HEK293 (cell line): ENCODE data around the gene RUVBL1.

Source experiments
- CTCF ChIA-PET: fragments of 350-600 bp; formaldehyde crosslinking; extraction: SDS; loops from one replicate; lab custom pipeline; 2021; ENCODE audit warnings: antibody characterized with exemption; lab: Yijun Ruan, JAX
- POLR2A ChIA-PET: fragments of 300-600 bp; formaldehyde crosslinking; extraction: SDS; loops from one replicate; lab custom pipeline; 2020; ENCODE audit warnings: antibody characterized with exemption, inconsistent platforms; lab: Yijun Ruan, JAX
- H3K27ac ChIP-seq: fragments of 200-500 bp; sonication (Bioruptor generic); 2 replicates; pipeline ENCODE4 v1.5.1; 2014; ENCODE audit warnings: low read depth, low read length, control low read depth, inconsistent platforms; ENCODE audit errors: extremely low read depth
- H3K36me3 ChIP-seq, 2 experiments: fragments of 200-500 bp in 1 of 2; sonication (Bioruptor generic) in 1 of 2; 1 replicate in 1 of 2; 2 replicates in 1 of 2; pipeline ENCODE4 v1.5.1; 2014 to 2017; ENCODE audit warnings: inconsistent platforms in 2 of 2, low read length in 2 of 2; ENCODE audit not compliant: control insufficient read depth in 2 of 2, insufficient read depth in 1 of 2
- H3K4me1 ChIP-seq: fragments of 200-500 bp; sonication (Bioruptor generic); 2 replicates; pipeline ENCODE4 v1.5.1; 2014; ENCODE audit warnings: mild to moderate bottlenecking, low read length, inconsistent platforms; ENCODE audit not compliant: control insufficient read depth, insufficient read depth
- H3K4me3 ChIP-seq: 2 replicates; pipeline ENCODE4 v1.5.1; 2011; ENCODE audit warnings: low read depth, mild to moderate bottlenecking, control low read depth, low read length, moderate library complexity
- H3K9me3 ChIP-seq: fragments of 200-500 bp; sonication (Bioruptor generic); 2 replicates; pipeline ENCODE4 v1.5.1; 2014; ENCODE audit warnings: low read depth, low read length, inconsistent platforms; ENCODE audit not compliant: control insufficient read depth, insufficient read depth
- CTCF ChIP-seq: fragments of 450-650 bp; formaldehyde crosslinking; IDR thresholded peaks from 2 replicates; pipeline ENCODE4 v1.5.1; 2016; ENCODE audit warnings: missing biosample characterization, missing genetic modification characterization
- GLIS1 ChIP-seq: fragments of 450-650 bp; formaldehyde crosslinking; IDR thresholded peaks from 2 replicates; pipeline ENCODE4 v1.5.1; 2016; ENCODE audit warnings: missing biosample characterization, missing genetic modification characterization
- GLIS2 ChIP-seq: fragments of 450-650 bp; formaldehyde crosslinking; IDR thresholded peaks from 2 replicates; pipeline ENCODE4 v1.5.1; 2016; ENCODE audit warnings: missing biosample characterization, missing genetic modification characterization
- PATZ1 ChIP-seq: fragments of 450-650 bp; formaldehyde crosslinking; IDR thresholded peaks from 2 replicates; pipeline ENCODE4 v1.5.1; 2016; ENCODE audit warnings: missing biosample characterization, missing genetic modification characterization
- SP3 ChIP-seq: fragments of 450-650 bp; formaldehyde crosslinking; IDR thresholded peaks from 2 replicates; pipeline ENCODE4 v1.5.1; 2016; ENCODE audit warnings: missing biosample characterization, missing genetic modification characterization
- ZBTB21 ChIP-seq: fragments of 450-650 bp; formaldehyde crosslinking; IDR thresholded peaks from 2 replicates; pipeline ENCODE4 v1.5.1; 2017; ENCODE audit warnings: missing biosample characterization, missing genetic modification characterization
- ZBTB26 ChIP-seq: fragments of 450-650 bp; formaldehyde crosslinking; optimal IDR thresholded peaks from 2 replicates; pipeline ENCODE3; 2016; ENCODE audit warnings: missing biosample characterization, mild to moderate bottlenecking, missing genetic modification characterization
- ZBTB44 ChIP-seq: fragments of 450-650 bp; IDR thresholded peaks from 2 replicates; pipeline ENCODE4 v1.5.1; 2018; ENCODE audit warnings: missing biosample characterization, mild to moderate bottlenecking, missing genetic modification characterization
- ZBTB49 ChIP-seq: fragments of 450-650 bp; formaldehyde crosslinking; IDR thresholded peaks from 2 replicates; pipeline ENCODE4 v1.5.1; 2016; ENCODE audit warnings: missing biosample characterization, missing genetic modification characterization, low read depth
- ZBTB7A ChIP-seq: fragments of 450-650 bp; formaldehyde crosslinking; IDR thresholded peaks from 2 replicates; pipeline ENCODE4 v1.5.1; 2016; ENCODE audit warnings: low read depth, missing biosample characterization, missing genetic modification characterization
- ZIC2 ChIP-seq: fragments of 450-650 bp; formaldehyde crosslinking; IDR thresholded peaks from 2 replicates; pipeline ENCODE4 v1.5.1; 2016; ENCODE audit warnings: missing biosample characterization, missing genetic modification characterization
- ZNF488 ChIP-seq: fragments of 450-650 bp; formaldehyde crosslinking; IDR thresholded peaks from 2 replicates; pipeline ENCODE4 v1.5.1; 2016; ENCODE audit warnings: missing biosample characterization, missing genetic modification characterization
- ZNF514 ChIP-seq: fragments of 450-650 bp; formaldehyde crosslinking; IDR thresholded peaks from 2 replicates; pipeline ENCODE4 v1.5.1; 2016; ENCODE audit warnings: missing biosample characterization, missing genetic modification characterization
- ZNF600 ChIP-seq: fragments of 450-650 bp; formaldehyde crosslinking; IDR thresholded peaks from 2 replicates; pipeline ENCODE4 v1.5.1; 2016; ENCODE audit warnings: missing biosample characterization, missing genetic modification characterization
- ZNF707 ChIP-seq: fragments of 450-650 bp; formaldehyde crosslinking; IDR thresholded peaks from 2 replicates; pipeline ENCODE4 v1.5.1; 2016; ENCODE audit warnings: missing biosample characterization, missing genetic modification characterization
- ZNF777 ChIP-seq: fragments of 450-650 bp; formaldehyde crosslinking; IDR thresholded peaks from 2 replicates; pipeline ENCODE4 v1.5.1; 2017; ENCODE audit warnings: missing biosample characterization, missing genetic modification characterization, borderline replicate concordance
- ZSCAN23 ChIP-seq: fragments of 450-650 bp; formaldehyde crosslinking; IDR thresholded peaks from 2 replicates; pipeline ENCODE4 v1.5.1; 2016; ENCODE audit warnings: missing biosample characterization, missing genetic modification characterization
- ZSCAN30 ChIP-seq: fragments of 450-650 bp; IDR thresholded peaks from 2 replicates; pipeline ENCODE4 v1.5.1; 2018; ENCODE audit warnings: missing biosample characterization, mild to moderate bottlenecking, missing genetic modification characterization, moderate library complexity
- ZXDB ChIP-seq: fragments of 450-650 bp; formaldehyde crosslinking; IDR thresholded peaks from 2 replicates; pipeline ENCODE4 v1.5.1; 2016; ENCODE audit warnings: missing biosample characterization, missing genetic modification characterization

Gene RUVBL1

GRCh38 chr3:128075522-128076482 lies 47.8 kb downstream of the RUVBL1 start (continued):
- TF ChIP-seq PATZ1 (peak; percentile 30; the same call in 1 of the 2 replicates), GLIS2 (no peak), ZSCAN30 (tag by site-specific recombination) (0 out of 2 replicates have a peak, but pooled peaks have one; percentile 19), ZBTB7A (tag by site-specific recombination) (no peak), SP3 (tag by site-specific recombination) (peak; percentile 72), ZNF707 (tag by site-specific recombination) (no peak), ZNF777 (tag by site-specific recombination) (no peak), ZBTB26 (peak; percentile 50), ZBTB44 (tag by site-specific recombination) (no peak), ZBTB21 (tag by site-specific recombination) (no peak), CTCF (tag by site-specific recombination) (peak; percentile 72), ZNF514 (tag by site-specific recombination) (no peak), ZXDB (tag by site-specific recombination) (no peak), ZNF600 (no peak), ZBTB49 (no peak)

GRCh38 chr3:128074851-128075521 lies 48.6 kb downstream of the RUVBL1 start:
- no peaks in the 10 kb centered on the region for H3K4me1 ChIP-seq
- ChIA-PET POLR2A (no interaction called here), CTCF (interaction anchor here (0.6 kb wide), 3 partner anchors 21 to 1505 kb away, joined by 3 read pairs; no protein-coding TSS in a partner anchor)
- H3K4me3 ChIP-seq = peak overlapping the region; percentile 12; the same call in 1 of the 2 replicates
- no peak overlapping the region for H3K27ac ChIP-seq
- no peaks in the 10 kb centered on the region for H3K9me3 ChIP-seq
- H3K36me3 ChIP-seq = peaks cover 0 to 73% of the 10 kb centered on the region in 2 experiments; a peak in 1 of 3 replicates
- TF ChIP-seq ZNF488 = no peak
- TF ChIP-seq GLIS1 (tag by site-specific recombination) = no peak
- no peak for TF ChIP-seq ZIC2 (tag by site-specific recombination)
- no peak for TF ChIP-seq ZSCAN23
- no peak for TF ChIP-seq ZBTB44 (tag by site-specific recombination)
